ENCODE measurements around the gene NFIA. TPM values are rescaled to one million over a fixed set of nuclear protein-coding genes. Genes with fewer than 3 reads are reported as not detected.
A peak's percentile ranks its signal among the peaks of the same experiment; 100 is the strongest.

The NFIA gene
- total RNA-seq, 1 donor from 2014 or later: 163 TPM

DNA sequence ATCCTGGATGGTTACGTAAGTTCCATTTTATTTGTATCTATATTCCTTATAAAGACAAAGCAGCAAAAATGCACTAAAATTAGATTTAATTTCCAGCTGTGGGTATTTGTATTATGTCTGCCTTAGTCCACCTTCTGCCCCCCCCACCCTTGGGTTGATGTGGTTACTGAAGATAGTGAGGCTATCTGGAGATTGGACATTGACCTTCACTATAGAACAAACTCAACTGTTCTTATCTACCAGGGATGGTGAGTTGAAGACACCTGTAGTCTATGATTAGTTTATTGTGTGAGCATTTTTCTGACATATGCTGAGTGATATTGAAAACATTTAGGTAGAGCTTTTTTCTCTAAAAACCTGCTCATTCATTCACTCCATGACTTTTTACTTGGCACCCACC, 122.2 kb downstream of the NFIA start:
- no peaks in the 10 kb centered on the region for H3K27me3 Mint-ChIP-seq (ENCODE audit: low read depth)
- H3K4me1 Mint-ChIP-seq: peaks cover 45% of the 10 kb centered on the region
- no peaks in the 10 kb centered on the region for H3K9me3 Mint-ChIP-seq
- TF ChIP-seq, protein P1, sequence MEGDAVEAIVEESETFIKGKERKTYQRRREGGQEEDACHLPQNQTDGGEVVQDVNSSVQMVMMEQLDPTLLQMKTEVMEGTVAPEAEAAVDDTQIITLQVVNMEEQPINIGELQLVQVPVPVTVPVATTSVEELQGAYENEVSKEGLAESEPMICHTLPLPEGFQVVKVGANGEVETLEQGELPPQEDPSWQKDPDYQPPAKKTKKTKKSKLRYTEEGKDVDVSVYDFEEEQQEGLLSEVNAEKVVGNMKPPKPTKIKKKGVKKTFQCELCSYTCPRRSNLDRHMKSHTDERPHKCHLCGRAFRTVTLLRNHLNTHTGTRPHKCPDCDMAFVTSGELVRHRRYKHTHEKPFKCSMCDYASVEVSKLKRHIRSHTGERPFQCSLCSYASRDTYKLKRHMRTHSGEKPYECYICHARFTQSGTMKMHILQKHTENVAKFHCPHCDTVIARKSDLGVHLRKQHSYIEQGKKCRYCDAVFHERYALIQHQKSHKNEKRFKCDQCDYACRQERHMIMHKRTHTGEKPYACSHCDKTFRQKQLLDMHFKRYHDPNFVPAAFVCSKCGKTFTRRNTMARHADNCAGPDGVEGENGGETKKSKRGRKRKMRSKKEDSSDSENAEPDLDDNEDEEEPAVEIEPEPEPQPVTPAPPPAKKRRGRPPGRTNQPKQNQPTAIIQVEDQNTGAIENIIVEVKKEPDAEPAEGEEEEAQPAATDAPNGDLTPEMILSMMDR (IDR thresholded peaks at IDR 0.05; ENCODE audit: unreplicated experiment): no peak
- no peak overlapping the region for H3K27ac Mint-ChIP-seq
- no peak overlapping the region for H3K4me3 Mint-ChIP-seq
- no peak for DNase-seq (ENCODE audit: low spot score in 2 of 2, unreplicated experiment in 2 of 2)
- H3K36me3 Mint-ChIP-seq: peaks cover 2% of the 10 kb centered on the region

DNA sequence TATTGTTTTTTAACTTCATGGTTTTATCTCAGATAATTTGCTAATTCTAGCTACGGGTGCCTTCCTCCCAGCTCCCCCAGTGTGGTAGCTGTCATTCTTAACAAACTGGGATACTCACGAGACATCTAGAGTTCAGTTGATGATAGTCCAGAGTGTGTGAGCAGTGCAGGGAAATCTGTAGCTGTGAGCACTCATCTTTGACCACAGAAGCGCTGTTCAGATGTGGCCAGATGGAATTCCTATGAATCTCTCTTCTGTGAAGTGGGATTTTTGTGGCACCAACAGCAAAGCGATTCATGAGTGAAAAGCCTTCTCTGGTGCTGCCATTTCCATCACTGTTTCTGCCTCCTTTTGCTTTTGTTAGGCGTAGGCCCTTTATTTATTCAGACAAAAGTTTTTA, 125.1 kb downstream of the NFIA start:
- H3K9me3 Mint-ChIP-seq: no peaks in the 10 kb centered on the region
- TF ChIP-seq, protein P1 (IDR thresholded peaks at IDR 0.05; ENCODE audit: unreplicated experiment): no peak
- H3K27ac Mint-ChIP-seq: peak overlapping the region; percentile 57
- peaks cover 38% of the 10 kb centered on the region for H3K4me1 Mint-ChIP-seq
- no peaks in the 10 kb centered on the region for H3K27me3 Mint-ChIP-seq (ENCODE audit: low read depth)
- no peak overlapping the region for H3K4me3 Mint-ChIP-seq
- peaks cover 7% of the 10 kb centered on the region for H3K36me3 Mint-ChIP-seq
- no peak for DNase-seq (ENCODE audit: low spot score in 2 of 2, unreplicated experiment in 2 of 2)

DNA sequence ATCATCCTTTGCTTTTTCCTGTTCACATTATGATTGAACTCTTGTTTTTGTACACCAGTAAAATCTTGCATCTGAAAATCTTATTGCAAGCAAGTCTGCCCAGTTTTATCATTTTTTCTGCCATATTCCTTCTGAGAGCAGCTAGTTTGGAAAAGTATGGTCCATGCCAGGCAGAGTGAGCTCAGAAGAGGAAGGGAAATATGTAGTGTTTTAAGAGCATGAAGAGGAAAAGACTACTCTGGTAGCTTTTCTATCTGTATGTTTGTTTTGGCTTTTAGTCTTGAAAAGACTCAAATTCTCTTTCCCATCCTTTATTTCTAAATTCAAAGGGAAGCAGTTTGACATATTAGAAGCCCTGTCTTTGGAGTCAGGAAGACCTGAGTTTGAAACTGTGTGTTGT, 125.8 kb downstream of the NFIA start:
- Mint-ChIP-seq H3K9me3 (no peaks in the 10 kb centered on the region), H3K27me3 (ENCODE audit: low read depth) (no peaks in the 10 kb centered on the region), H3K4me1 (peaks cover 32% of the 10 kb centered on the region), H3K27ac (peak overlapping the region; percentile 32), H3K4me3 (no peak overlapping the region), H3K36me3 (peaks cover 10% of the 10 kb centered on the region)
- no peak for DNase-seq (ENCODE audit: low spot score in 2 of 2, unreplicated experiment in 2 of 2)
- TF ChIP-seq, protein P1 (IDR thresholded peaks at IDR 0.05; ENCODE audit: unreplicated experiment): no peak

DNA sequence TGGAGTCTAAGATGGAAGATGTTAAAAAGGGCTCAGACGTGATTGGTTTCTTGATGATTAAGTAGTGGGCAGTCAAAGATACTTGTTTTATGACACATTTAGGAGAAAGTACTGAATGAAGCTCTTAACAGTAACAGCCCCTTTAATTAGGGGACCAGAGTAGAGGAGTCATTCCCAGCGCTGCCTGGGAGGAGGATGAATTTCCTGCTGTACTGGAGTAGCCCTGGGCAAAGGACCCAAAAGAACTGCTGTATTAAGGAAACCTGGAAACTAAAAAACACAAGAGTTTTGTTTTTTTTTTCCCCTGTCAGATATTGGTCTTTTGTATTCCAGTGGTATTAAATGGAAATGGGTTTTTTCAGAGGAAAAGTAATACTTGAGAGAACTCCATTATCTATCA, 126.5 kb downstream of the NFIA start:
- H3K4me1 Mint-ChIP-seq: peaks cover 27% of the 10 kb centered on the region
- H3K4me3 Mint-ChIP-seq: no peak overlapping the region
- no peak for DNase-seq (ENCODE audit: low spot score in 2 of 2, unreplicated experiment in 2 of 2)
- no peaks in the 10 kb centered on the region for H3K27me3 Mint-ChIP-seq (ENCODE audit: low read depth)
- TF ChIP-seq, protein P1 (IDR thresholded peaks at IDR 0.05; ENCODE audit: unreplicated experiment): no peak
- H3K36me3 Mint-ChIP-seq: peaks cover 10% of the 10 kb centered on the region
- H3K9me3 Mint-ChIP-seq: no peaks in the 10 kb centered on the region
- peak overlapping the region; percentile 52 for H3K27ac Mint-ChIP-seq

DNA sequence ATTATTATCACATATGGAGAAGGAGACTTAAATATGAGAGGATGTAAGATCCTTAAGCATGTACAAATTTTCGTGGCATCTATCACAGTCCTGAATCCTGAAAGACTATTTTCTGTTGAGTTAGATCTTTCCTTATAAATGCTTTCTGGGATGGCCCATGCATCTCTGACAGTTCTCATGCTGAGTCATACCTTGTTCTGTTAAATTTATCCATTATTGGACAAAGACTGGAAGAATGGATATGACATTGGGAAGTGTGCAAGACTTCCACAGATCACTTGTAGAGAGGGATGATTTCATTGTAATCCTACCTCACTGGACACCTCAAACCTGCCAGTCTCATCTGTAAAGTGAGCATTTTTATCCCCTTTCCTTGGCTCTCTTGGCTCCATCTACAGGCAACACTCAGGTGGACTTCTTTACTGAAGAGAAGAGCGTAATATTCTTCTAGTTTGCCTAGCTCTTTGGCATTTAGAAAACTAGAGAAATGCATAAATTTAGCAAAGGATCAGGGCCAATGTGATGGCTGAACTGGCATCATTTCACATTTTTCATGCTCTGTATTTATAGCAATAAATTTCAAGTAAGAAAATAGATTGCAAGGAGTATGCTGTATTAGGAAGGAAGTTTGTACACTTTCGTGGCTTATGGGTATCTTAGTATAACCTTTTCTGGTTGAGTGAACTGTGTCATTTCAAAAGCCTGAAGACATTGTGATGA, 128.2 kb downstream of the NFIA start:
- Mint-ChIP-seq H3K4me1 (peaks cover 28% of the 10 kb centered on the region), H3K27me3 (ENCODE audit: low read depth) (no peaks in the 10 kb centered on the region), H3K4me3 (no peak overlapping the region), H3K27ac (peak overlapping the region; percentile 43), H3K9me3 (no peaks in the 10 kb centered on the region), H3K36me3 (peaks cover 10% of the 10 kb centered on the region)
- TF ChIP-seq, protein P1 (IDR thresholded peaks at IDR 0.05; ENCODE audit: unreplicated experiment): no peak
- DNase-seq (ENCODE audit: low spot score in 2 of 2, unreplicated experiment in 2 of 2): no peak
